Ascending aorta (tissue), 2 donors: Measurements from ENCODE around the gene LARP4B. TPM values are rescaled to one million over a fixed set of nuclear protein-coding genes. Genes with fewer than 3 reads are reported as not detected.

ENCODE experiments used
- DNase-seq, 2 donors: peaks; one replicate each; pipeline ENCODE4 v3.0.0-alpha.2; 2019; ENCODE audit warnings: low spot score in 2 of 2
- H3K27ac ChIP-seq, 2 donors: fragments of 200-600 bp; sonication (generic); one replicate each; pipeline ENCODE4 v1.5.1; 2016 to 2017; ENCODE audit warnings: mild to moderate bottlenecking in 1 of 2
- H3K27me3 ChIP-seq: fragments of 200-600 bp; sonication (generic); one replicate; pipeline ENCODE4 v1.5.1; 2017
- H3K36me3 ChIP-seq, 2 donors: fragments of 200-600 bp; sonication (generic); one replicate each; pipeline ENCODE4 v1.5.1; 2016
- H3K4me1 ChIP-seq, 2 donors: fragments of 200-600 bp; sonication (generic); one replicate each; pipeline ENCODE4 v1.5.1; 2016 to 2017; ENCODE audit warnings: mild to moderate bottlenecking in 1 of 2
- H3K4me3 ChIP-seq, 2 donors: fragments of 200-600 bp; sonication (generic); one replicate each; pipeline ENCODE4 v1.5.1; 2016 to 2017; ENCODE audit warnings: mild to moderate bottlenecking in 1 of 2
- H3K9me3 ChIP-seq, 2 donors: fragments of 200-600 bp; sonication (generic); one replicate each; pipeline ENCODE4 v1.5.1; 2016
- CTCF ChIP-seq, 3 experiments: fragments of 200-600 bp in 2 of 3; fragments of 450-650 bp in 1 of 3; sonication (generic) in 2 of 3; IDR thresholded peaks; one replicate each; pipeline ENCODE4 v1.5.1; 2016 to 2019; ENCODE audit warnings: antibody characterized with exemption in 3 of 3, mild to moderate bottlenecking in 1 of 3, moderate library complexity in 1 of 3
- intact Hi-C: fragments of 100-400 bp; cut with DNase I; formaldehyde crosslinking; loops from one replicate; pipeline ENCODE4 v1.15.1; 2023
- total RNA-seq: library from RNA; depleted of rRNA; stranded (reverse); fragments of >200 nt; gene quantifications from one replicate; pipeline ENCODE4 v1.1.0, GENCODE V29; 2016

The LARP4B gene
- total RNA-seq, 1 donor from 2014 or later: 31.6 TPM

GRCh38 chr10:760622-761021 is 170.9 kb downstream of the LARP4B start:
- Histone ChIP-seq H3K27me3 (no peaks in the 10 kb centered on the region), H3K36me3 (no peaks in the 10 kb centered on the region), H3K4me3 (no peak overlapping the region), H3K4me1 (no peaks in the 10 kb centered on the region), H3K27ac (no peak overlapping the region), H3K9me3 (peaks cover 0 to 22% of the 10 kb centered on the region in 2 donors)
- TF ChIP-seq CTCF (IDR thresholded peaks at IDR 0.05): no peak
- intact Hi-C loops: no loop called here
- no peak for DNase-seq

GRCh38 chr10:759898-760477 is 171.5 kb downstream of the LARP4B start:
- no peak for DNase-seq
- intact Hi-C loops: no loop called here
- Histone ChIP-seq H3K36me3 (no peaks in the 10 kb centered on the region), H3K27ac (no peak overlapping the region), H3K9me3 (peaks cover 0 to 22% of the 10 kb centered on the region in 2 donors), H3K4me3 (no peak overlapping the region), H3K4me1 (no peaks in the 10 kb centered on the region), H3K27me3 (no peaks in the 10 kb centered on the region)
- TF ChIP-seq CTCF (IDR thresholded peaks at IDR 0.05): no peak

Other genes starting within 250 kb of the LARP4B start
- gene DIP2C, start 242.0 kb downstream of the LARP4B start, total RNA-seq: 14.7 TPM
- 9.0 TPM for gene GTPBP4, start 56.7 kb upstream of the LARP4B start, total RNA-seq
- gene IDI2, start 94.2 kb upstream of the LARP4B start, total RNA-seq: not detected
- gene IDI1, start 117.4 kb upstream of the LARP4B start, total RNA-seq: 3.8 TPM
- 4.4 TPM for gene WDR37, start 124.7 kb upstream of the LARP4B start, total RNA-seq